Frontal cortex (tissue), 4 donors: ENCODE data around the gene AIG1. TPM values are rescaled to one million over a fixed set of nuclear protein-coding genes. Genes with fewer than 3 reads are reported as not detected.

Experiments
- DNase-seq, 2 donors: peaks; one replicate each; pipeline ENCODE4 v3.0.0; 2012; ENCODE audit warnings: low spot score in 2 of 2
- FAIRE-seq: peaks from 2 replicates; lab custom pipeline; 2012; peaks lifted over from hg19 to GRCh38; lab: Jason Lieb, UNC
- total RNA-seq: library from RNA; depleted of rRNA; stranded (reverse); fragments of >200 nt; gene quantifications from one replicate; pipeline ENCODE4 v1.2.3, GENCODE V29; 2014
- donor health status: control.
- donor health status: control.
- donor health status: control.

Gene AIG1
- total RNA-seq, 1 donor from 2014 or later, result 39.5 TPM

- DNase-seq (no peak), FAIRE-seq (no peak)
Measured at GRCh38 chr6:143247586-143247985, 186.9 kb downstream of the AIG1 start.

DNA sequence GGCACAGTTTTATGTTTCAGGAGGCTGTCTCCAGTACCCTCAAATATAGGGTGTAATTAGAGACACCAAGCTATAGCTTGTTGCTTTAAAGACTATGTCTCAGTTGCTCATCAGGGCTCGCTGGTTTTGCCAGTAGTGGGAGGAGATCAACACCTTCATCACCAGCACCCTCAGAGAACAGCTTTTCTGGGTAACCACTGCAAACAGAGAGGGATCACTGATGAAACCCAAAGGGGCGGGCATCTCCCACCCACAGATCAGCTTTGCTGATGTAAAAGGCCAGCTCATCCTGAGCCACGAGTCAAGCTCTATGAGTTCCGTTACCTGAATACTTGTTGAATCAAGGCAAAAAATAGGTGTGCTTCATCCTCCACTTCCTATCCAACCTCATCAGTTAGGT is 187.7 kb downstream of the AIG1 start:
- DNase-seq (no peak), FAIRE-seq (no peak)

DNA sequence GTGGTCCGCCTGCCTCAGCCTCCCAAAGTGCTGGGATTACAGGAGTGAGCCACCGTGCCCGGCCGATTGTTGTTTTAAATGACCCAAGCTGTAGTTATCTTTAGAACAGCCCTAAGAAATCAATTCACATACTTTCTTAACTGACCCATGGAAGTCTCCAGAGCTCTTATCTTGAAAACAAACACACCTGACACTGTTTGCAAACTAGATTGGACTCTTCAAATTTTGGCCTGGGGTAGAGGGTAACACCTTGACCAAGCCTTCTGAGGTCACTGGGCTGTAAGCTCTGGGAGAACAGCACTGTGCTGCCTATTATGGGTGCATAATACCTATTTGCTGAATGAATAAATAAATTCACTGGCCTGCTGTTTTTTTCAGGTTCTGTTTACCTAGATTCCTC is 190.6 kb downstream of the AIG1 start:
- no peak for DNase-seq
- no peak for FAIRE-seq

DNA sequence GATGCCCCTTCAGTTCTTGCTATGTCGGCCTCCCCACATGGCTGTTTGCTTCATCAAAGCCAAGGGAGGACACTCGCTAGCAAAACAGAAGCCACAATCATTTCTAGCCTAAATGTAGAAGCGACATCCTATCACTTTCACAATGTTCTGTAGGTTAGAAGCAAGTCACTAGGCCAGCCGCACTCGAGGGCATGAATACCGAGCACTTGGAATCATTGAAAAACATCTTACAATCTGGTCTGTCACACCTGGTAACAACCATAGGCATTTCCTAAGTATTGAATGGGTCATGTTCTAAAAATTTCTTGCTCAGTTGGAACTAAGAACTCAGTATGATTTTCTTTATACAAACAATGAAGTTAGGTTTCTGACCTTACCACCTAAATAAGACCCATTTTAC is 192.3 kb downstream of the AIG1 start:
- no peak for FAIRE-seq
- no peak for DNase-seq

GRCh38 chr6:143253586-143253985 is 192.9 kb downstream of the AIG1 start:
- DNase-seq (no peak), FAIRE-seq (no peak)

DNA sequence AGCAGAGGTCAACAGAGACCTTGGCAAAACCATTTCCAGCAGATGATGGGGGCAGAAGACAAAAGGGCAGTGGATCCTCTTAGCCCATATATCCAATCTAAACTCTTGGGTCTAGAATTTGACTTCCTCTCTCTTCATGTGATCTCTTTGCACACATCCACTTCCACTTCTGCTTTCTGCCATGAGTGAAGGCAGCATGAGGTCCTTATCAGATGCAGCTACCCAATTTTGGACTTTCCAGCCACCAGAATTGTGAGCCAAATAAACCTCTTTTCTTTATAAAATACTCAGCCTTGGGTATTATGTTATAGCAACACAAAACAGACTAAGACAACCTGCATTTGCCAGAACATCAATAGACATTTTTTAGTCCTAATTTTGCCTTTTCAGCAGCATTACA is 198.3 kb downstream of the AIG1 start:
- FAIRE-seq, result no peak
- no peak for DNase-seq

DNA sequence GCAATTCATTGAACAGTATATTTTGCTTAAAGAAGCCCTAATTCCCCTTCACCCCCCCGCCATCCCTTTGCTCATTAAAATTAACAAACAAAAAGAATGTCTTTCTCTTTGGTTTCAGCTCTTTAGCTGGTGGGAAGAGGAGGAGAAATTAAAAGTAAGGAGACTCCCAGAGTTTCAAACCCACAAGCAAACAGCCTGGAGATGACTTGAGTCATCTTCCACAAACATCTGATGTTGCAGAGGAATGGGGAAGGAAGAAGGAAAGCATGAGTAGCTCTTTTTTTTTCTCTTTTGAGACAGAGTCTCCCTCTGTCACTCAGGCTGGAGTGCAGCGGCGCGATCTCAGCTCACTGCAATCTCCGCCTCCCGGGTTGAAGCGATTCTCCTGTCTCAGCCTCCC is 200.2 kb downstream of the AIG1 start:
- no peak for FAIRE-seq
- no peak for DNase-seq

DNA sequence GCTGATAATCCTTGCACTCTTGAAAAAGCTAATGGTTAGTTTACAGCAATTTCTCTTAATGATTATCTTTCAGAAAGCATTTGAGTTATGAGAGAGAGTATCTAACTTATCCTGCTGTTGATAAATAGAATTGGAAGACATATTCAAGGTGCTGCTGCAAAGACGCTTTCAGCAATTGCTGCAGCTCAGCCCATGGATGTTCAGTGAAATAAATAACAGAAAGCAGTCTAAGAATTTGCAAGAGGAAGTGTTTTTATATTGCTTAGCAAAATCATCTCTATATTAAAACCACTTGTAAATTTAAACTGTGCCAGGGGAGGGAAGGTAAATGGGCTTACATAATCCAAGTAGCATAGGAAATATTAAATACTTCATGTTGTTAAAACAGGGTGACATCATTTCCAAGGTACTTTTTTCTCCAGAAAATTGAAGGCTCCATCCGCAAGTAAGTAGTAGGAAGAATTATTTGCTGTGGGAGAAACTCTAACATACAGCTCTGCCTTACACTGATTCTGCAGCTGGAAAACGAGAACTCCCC is 201.3 kb downstream of the AIG1 start:
- FAIRE-seq (no peak), DNase-seq (no peak)

- no peak for DNase-seq
- no peak for FAIRE-seq
Measured at GRCh38 chr6:143262859-143263258, 202.2 kb downstream of the AIG1 start.

GRCh38 chr6:143264379-143264778 is 203.7 kb downstream of the AIG1 start:
- FAIRE-seq (no peak), DNase-seq (no peak)

GRCh38 chr6:143264986-143265764 is 204.5 kb downstream of the AIG1 start:
- DNase-seq, result no peak
- FAIRE-seq, result no peak

GRCh38 chr6:143267760-143268159 is 207.1 kb downstream of the AIG1 start:
- DNase-seq, result no peak
- FAIRE-seq, result no peak

DNA sequence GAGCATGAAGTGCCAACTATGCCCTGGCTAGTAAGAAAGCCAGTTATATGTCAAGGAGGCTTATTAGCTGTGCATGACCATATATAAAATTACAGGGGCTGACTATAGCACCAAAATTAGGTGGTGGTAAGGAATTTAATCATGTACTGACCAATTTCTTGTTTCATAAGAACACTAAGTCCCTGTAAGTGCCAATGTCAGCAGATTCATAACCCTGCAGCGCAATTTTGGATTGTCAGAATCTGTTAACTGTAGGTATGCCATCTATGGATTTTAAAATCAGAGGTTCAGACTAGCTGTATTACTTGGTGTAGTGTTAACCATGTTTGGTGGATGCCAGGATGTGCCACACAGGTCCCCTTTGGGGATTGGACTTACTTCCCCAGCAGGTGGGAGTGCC is 207.8 kb downstream of the AIG1 start:
- no peak for DNase-seq
- FAIRE-seq, result no peak

GRCh38 chr6:143270026-143270425 is 209.3 kb downstream of the AIG1 start:
- DNase-seq (no peak), FAIRE-seq (no peak)

DNA sequence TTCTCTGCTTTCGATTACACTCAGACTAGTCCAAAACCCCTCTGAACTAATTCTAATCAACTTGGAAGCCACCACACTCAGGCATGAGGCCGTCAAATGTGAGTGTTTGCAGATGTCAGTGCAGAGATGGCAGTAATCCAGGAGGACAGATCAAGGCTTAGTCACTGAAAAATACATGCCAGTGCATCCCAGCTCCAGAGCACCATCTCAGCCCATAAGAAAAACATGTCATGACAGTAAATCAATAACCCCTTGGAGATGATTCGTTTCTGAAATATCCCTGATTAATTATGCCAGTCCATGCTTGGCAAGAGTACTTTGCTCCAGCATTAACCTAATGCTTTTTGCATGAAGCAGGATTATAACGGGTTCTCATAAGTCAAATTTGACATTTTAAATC is 210.3 kb downstream of the AIG1 start:
- DNase-seq (no peak), FAIRE-seq (no peak)

DNA sequence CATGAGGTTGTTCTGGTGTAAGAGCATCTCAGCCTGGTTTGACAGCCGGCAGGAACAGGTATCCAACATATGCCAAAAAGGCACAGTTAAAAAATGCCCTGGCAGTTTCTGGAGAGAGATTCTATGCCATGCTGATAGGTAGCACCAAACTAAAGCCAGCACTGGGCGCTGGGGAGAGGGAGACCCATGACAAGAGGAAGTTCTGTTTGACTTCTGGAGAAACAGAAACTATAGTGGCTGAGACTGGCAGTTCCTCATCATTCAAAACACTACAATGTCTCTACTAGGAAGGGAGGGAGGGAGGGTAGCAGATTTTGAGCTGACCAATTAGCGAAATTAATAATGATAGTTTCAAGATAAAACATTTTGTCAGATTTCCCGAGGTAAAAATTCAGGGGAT is 215.7 kb downstream of the AIG1 start:
- FAIRE-seq, result no peak
- no peak for DNase-seq

- no peak for FAIRE-seq
- DNase-seq, result no peak
Measured at GRCh38 chr6:143279385-143279784, 218.7 kb downstream of the AIG1 start.

DNA sequence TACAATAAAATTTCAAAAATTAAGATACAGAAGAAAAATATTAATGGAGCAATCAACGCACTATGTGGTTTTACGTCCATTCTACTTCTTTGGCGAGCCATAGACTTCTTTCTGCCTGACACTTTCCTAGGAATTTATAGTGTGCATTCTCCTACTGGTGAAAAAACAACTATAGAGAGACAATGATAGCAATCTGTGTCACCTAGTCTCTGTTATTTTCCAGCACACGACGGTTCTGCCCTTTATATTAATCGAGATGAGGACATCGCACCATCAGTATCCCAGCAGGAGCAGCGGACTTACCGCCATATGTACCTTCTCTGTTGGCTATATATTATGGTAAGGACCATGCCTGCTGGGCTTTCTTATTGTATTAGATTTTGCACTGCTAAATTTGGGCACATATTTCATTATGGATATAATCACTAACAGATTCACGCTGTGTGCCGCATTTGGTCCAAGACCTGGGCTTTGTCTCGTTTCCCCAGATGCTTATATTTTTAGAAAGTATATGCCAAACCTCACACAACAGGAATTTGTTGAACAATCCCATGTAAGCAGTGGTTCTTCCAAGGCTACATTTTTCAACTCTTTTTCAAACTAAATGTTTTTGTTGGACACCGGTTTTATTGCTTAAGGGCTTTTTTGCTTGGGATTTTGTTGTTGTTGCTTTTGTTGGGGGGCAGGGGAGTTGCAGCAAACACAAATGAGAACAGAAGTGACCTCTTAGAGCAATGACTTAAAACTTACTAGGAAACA is 223.4 kb downstream of the AIG1 start:
- no peak for DNase-seq

DNA sequence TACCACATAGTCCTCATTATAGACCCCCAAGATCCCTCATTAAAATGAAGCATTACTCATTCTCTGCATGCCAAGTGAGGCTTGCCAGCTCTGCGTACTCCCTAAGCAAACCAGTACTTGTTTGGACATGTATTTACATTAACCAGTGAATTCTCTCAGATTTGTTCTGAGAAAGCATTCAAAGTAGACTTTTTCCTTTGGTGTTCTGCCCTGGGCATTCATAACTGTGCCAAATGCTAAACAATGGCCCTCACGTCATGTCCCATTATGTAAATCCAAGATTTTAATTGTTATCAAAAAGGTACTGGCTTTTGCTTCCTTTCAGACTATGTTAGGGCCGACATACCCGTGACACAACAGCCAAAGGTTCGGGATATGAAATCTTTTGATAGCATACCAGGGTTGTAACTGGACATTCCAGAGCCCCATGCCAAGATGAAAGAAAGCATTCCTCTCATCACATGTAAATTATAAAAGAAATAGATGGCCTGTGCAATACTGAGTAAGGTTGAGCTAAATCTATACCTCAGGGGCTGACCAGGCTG is 225.6 kb downstream of the AIG1 start:
- DNase-seq, result no peak
- no peak for FAIRE-seq

More for the DNA sequence above, 223.4 kb downstream of the AIG1 start:
- no peak for FAIRE-seq

DNA sequence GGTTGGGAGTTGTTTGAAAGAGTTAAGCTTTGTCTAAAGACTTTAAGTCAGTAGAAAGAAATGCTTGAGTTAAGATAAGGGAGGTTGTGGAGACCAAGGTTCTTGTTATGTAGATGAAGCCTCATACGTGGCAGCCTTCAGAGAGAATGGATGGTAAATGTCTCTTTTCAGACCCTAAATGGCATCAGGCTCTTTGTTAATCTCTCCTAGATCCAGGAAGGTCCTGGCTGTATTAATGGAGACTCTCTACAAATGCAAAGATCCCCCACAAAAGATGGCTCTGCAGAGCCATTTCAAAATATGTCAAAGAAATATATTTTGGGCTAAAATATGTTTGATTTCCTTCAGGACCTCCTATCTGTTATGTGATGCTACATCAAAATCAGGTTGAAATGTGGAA is 228.2 kb downstream of the AIG1 start:
- DNase-seq (no peak), FAIRE-seq (no peak)

- FAIRE-seq, result no peak
Measured at GRCh38 chr6:143290206-143290605, 229.5 kb downstream of the AIG1 start.

More at GRCh38 chr6:143290206-143290605, 229.5 kb downstream of the AIG1 start:
- DNase-seq, result no peak
